SW480 (cell line): Measurements from ENCODE around the gene RBMXL3.

ENCODE experiments used
- DNase-seq: peaks from one replicate; pipeline ENCODE4 v3.0.0-alpha.2; 2016; ENCODE audit warnings: low spot score

Gene RBMXL3

GRCh38 chrX:115233497-115234455 is 44.6 kb downstream of the RBMXL3 start, which contains the start of gene LRCH2:
TSS of gene LRCH2 (minus strand) at chrX:115234096. CDS start at chrX:115234041, 55 bp downstream.
- DNase-seq, result no peak

- no peak for DNase-seq
Measured at GRCh38 chrX:115234461-115234860, 45.3 kb downstream of the RBMXL3 start.

- DNase-seq, result no peak
Measured at GRCh38 chrX:115236560-115236959, 47.4 kb downstream of the RBMXL3 start.

GRCh38 chrX:115237056-115237455 is 47.8 kb downstream of the RBMXL3 start:
- no peak for DNase-seq
